RCC 7860 (cell line): ENCODE results near the gene PRRG2.

ENCODE experiments used
- DNase-seq: peaks from one replicate; pipeline ENCODE4 v3.0.0-alpha.2; 2015; ENCODE audit warnings: low spot score
- FAIRE-seq: peaks from 2 replicates; lab custom pipeline; 2012; peaks lifted over from hg19 to GRCh38; lab: Jason Lieb, UNC

Gene PRRG2

DNA sequence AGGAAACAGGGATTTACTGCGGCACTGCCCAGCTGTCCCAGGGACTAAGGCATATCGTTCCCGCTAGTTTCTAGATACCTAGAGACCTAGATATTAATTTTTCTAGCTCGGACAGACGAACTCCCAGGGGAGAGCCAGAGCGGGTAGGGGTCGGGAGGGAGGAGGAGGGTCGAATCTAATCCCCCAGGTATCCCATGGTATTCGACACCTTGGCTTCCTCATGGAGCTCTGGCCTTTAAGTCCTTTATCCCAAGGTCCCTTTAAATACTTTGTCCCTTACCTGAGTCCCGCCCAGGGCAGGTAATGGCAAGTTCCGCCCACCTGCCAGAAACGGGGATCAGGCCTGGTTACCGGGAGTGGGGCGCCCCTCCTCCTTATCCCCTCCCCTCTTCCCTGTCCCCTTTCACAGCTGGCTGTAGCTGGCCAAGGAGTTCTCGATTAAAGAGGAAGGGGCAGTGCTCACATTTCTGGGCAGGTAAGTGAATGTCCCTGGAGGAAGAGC is at the start of gene PRRG2:
Gene PRRG2, plus strand, starts transcription at position 310 of the 502 bp plus-strand sequence. CDS start 1,904 bp downstream, outside the sequence.
- DNase-seq: no peak
- no peak for FAIRE-seq

DNA sequence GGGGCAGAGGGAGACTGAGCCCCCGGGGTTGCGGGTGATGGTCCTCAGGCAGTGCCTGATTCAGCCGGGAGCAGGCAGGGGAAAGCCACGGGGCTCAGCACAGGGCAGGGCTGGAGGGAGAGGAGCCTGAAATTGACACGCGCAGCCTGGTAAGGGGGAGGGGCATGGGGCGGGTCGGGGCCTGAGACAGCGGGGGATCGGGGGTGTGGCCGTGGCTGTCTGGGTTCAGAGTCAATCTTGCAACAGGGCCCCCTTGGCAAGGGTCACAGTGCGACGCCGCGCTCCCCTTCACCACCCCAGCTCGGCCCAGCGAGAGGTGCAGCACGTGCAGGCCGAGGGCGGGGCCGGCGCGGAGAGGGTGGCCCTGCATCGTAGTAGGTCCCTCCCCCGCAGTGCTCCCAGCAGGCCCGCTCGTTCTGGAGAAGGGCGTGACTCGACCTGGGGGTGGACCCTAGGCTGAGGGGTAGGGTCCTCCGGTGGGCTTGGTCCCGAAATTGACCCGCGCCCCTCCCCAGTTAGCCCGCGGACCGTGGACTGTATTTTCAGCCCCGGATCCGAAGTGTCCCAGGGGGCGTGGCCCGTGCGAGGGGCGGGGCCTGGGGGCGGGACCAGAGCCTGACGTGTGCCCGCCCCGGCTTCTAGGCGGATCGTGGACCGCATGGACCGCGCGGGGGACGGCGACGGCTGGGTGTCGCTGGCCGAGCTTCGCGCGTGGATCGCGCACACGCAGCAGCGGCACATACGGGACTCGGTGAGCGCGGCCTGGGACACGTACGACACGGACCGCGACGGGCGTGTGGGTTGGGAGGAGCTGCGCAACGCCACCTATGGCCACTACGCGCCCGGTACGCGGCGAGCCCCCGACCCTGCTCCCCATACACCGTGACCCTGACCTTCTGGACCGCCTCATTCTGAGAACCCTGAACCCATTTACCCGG is 47.3 kb upstream of the PRRG2 start:
- DNase-seq: no peak
- FAIRE-seq: no peak

GRCh38 chr19:49534632-49535385 is 46.3 kb upstream of the PRRG2 start:
- FAIRE-seq (no peak), DNase-seq (no peak)

GRCh38 chr19:49536921-49537462 is 44.1 kb upstream of the PRRG2 start:
- DNase-seq: no peak
- no peak for FAIRE-seq

DNA sequence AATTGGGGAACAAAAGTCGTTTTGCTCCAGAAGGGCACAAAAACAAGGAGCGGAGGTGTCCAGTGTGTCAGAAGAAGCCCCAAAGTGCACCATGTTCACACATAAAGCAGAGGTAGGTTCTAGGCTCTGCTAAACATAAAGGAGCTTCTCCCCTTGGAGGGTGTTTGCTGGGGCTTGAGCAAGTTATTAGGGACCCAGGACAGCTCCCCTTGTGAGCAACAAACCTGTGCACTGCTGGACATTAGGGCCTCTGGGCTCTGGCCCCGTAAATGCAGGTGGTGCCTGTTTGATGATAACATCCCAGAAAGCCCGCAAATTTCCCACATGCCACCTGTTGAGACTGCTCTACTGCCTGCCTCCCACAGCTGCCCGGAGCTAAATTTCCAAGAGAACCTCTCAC is 42.5 kb upstream of the PRRG2 start:
- FAIRE-seq (no peak), DNase-seq (no peak)

DNA sequence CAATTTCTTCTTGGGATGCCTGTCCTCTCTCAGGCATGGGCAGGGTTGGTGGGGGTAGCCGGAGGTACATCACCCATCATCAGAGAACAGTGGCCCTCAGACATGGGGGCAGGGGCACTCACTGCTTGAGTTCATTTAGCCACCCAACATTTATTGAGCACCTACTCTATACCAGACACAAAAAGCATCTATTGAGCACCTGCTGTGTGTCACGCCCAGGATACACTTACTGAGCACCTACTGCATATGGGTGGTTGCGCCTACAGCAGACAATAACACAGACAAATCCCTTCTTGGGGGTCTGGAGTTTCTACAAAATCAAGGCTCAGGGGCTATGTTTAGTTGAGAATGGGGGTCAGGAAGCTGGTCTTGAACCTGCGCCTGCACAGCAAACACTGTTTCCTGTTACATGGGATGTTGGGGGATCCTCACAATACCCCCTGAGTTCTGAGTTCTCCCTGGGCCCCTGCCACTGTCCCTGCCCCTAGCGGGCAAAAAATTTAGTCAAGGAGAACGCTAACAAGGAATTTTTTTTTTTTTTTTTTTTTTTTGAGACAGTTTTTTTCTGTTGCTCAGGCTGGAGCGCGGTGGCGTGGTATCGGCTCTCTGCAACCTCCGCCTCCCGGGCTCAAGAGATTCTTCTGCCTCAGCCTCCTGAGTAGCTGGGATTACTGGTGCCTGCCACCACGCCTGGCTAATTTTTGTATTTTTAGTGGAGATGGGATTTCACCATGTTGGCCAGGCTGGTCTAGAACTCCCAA is 41.7 kb upstream of the PRRG2 start:
- FAIRE-seq (no peak), DNase-seq (no peak)

DNA sequence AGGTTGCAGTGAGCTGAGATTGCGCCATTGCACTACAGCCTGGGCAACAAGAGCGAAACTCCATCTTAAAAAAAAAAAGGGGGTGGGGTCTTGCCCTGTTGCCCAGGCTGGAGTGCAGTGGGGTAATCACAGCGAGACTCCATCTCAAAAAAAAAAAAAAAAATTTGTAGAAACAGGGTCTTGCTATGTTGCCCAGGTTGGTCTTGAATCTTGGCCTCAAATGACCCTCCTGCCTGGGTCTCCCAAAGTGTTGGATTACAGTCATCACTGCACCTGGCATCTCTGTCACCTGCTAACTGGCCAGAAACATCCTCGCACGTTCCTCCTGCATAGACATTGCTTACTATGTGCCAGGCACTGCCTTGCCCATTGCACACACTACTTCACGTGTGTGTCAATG is 39.2 kb upstream of the PRRG2 start:
- DNase-seq (no peak), FAIRE-seq (no peak)

DNA sequence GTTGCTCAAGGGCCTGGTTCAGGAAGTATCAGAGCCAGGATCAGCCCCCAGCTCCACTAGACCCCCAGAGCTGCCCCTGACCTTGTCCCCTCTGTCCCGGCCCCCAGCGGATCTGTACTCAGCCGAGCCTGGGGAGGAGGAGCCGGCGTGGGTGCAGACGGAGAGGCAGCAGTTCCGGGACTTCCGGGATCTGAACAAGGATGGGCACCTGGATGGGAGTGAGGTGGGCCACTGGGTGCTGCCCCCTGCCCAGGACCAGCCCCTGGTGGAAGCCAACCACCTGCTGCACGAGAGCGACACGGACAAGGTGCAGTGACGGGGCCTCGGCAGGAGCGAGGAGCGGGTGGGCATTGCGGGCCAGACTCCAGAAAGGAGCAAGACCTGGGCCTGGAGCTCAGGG is 38.7 kb upstream of the PRRG2 start:
- FAIRE-seq (no peak), DNase-seq (no peak)

GRCh38 chr19:49543032-49543431 is 38.1 kb upstream of the PRRG2 start:
- DNase-seq (no peak), FAIRE-seq (no peak)

GRCh38 chr19:49544154-49544553 is 37.0 kb upstream of the PRRG2 start:
- FAIRE-seq: no peak
- DNase-seq: no peak

- peak; percentile 69 for DNase-seq
Measured at GRCh38 chr19:49546825-49547565, 34.1 kb upstream of the PRRG2 start.

GRCh38 chr19:49549045-49549444 is 32.1 kb upstream of the PRRG2 start:
- DNase-seq (no peak), FAIRE-seq (no peak)

More at GRCh38 chr19:49546825-49547565, 34.1 kb upstream of the PRRG2 start:
- FAIRE-seq: peak; percentile 68

GRCh38 chr19:49551531-49551930 is 29.6 kb upstream of the PRRG2 start:
- no peak for FAIRE-seq

DNA sequence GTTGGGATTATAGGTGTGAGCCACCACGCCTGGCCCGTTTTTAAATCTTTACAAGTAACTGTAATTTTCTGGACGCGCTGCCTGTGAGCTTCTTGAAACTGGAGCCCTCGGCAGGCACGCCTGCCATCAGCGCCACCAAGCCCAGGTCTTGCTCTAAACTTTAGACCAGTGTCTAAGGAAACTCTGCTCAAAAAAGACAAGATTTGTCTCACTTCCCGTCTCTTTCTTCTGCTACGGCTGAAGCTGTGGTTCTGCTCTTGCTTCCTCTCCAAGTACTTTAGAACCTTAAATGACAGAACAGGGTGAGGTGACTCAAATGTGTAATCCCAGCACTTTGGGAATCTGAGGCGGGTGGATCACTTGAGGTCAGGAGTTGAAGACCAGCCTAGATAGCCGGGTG is 28.4 kb upstream of the PRRG2 start:
- FAIRE-seq (no peak), DNase-seq (no peak)

More at GRCh38 chr19:49551531-49551930, 29.6 kb upstream of the PRRG2 start:
- no peak for DNase-seq

- FAIRE-seq (no peak), DNase-seq (peak; percentile 23)
Measured at GRCh38 chr19:49553451-49554271, 27.5 kb upstream of the PRRG2 start.

DNA sequence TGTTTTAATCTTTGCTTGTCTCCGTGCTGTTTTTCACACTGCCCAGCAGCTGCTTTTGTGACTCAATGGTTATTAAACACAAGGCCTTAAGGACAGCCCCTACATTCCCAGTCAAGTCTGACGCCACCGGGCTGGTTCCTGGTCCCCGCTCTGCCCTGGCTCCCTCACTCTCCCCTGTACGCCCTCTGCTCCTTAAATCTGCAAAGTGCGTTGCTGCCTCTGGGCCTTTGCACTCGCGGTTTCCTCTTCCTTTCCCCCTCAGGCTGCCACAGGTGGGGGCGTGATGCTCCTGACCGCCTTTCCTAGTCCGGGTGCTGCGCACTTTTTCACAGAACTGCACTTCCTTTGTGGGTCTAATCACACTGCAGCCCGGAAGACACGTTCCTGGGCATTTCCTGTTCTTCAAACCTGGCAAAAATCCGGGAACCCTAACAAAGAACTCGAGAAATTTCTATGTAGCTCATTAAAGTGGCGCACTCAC is 26.4 kb upstream of the PRRG2 start:
- FAIRE-seq (no peak), DNase-seq (no peak)

DNA sequence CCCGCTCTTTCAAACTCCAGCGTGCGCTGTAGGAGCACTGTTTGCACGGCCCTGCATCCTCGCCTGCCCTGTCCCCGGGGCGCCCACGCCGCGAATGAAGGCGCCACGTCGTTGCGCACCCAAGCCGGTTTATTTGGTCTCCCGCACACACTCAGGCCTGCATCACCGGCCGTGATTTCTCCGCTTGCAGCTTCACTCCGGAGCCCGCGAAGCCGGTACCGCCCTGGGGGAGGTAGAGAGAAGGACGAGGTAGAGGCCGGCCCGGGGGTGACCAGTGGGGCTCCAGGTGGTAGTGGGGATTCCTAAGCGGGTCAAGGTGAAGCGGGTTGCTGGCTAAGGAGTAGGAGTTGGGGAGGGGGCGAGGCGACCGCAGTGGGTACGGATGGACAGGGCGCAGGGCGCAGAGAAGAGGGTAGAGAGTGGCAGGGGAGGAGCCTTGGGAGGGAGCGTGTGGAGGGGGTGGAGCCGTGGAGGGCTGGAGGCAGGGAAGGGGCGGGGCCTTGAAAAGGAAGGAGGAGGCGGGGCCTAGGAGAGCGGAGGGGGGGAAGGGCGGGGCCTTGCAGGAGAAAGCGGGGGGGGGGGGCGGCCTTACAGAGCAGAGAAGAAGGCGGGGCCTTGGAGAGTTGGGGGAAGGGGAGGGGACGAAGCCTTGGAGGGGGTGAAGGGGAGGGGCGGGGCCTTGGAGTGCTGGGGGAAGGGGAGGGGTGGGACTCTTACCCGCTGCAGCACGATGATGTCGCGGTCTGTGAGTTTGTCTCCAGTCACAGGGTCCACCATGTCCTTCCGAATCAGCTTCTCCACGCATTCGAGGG is 25.3 kb upstream of the PRRG2 start:
- DNase-seq: no peak
- FAIRE-seq: no peak
